ENCODE results near the gene CCT3.
A peak's percentile ranks its signal among the peaks of the same experiment; 100 is the strongest.

The CCT3 gene

DNA sequence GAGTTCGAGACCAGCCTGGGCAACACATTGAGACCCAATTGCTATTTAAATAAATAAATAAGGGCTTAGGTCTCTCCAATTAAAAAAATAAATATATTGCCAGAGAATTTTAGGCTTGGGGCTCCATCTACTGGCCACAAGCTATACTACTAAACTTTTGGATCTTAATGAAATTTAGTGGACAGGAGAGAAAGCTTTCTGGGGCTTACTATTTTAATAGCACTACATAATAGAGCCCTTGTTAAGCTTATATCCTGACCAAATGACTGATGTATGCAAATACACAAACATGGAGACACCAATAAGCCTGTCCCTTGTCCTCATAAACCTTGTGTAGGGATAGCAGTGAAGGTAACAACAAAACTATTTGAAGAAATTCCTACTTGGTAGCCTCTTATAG, 18.4 kb downstream of the CCT3 start:
- DNase-seq: peak; percentile 67

DNA sequence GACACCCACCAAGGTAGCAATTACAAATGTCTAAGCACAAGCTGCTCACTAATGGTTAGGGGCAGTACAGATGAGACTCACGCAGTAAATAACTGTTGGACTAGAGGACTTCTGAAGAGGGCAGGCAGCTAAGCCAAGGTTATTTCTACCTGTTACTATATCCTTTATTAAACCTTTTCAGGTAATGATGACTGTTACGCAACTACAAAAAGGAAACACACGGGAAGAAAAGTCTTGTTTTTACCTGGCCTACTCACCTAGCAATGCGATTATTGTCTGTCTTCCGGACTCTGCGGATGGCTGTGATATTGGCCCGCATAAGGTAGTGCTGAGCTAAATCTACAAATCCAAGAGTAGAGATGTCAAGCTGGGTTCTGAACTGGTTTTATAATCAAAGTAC, 21.2 kb downstream of the CCT3 start:
- DNase-seq: no peak

DNA sequence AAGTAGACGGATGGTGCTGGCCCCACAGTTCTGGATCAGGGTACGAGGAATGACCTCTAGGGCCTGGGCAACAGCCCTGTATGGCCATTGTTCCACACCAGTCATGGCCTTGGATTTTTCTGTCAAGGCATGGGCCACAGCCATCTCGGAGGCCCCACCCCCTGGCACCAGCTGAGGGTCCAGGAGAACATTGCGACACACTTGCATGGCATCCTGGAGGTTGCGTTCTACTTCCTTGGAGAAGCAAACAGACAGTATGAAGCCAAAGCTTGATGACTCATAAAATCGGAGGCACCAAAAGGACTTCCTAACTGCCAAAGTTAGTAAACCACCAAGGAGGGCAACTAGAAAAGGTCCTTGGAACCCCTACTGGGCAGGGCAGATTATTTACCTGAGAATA, 27.1 kb downstream of the CCT3 start:
- peak; percentile 23 for DNase-seq

DNA sequence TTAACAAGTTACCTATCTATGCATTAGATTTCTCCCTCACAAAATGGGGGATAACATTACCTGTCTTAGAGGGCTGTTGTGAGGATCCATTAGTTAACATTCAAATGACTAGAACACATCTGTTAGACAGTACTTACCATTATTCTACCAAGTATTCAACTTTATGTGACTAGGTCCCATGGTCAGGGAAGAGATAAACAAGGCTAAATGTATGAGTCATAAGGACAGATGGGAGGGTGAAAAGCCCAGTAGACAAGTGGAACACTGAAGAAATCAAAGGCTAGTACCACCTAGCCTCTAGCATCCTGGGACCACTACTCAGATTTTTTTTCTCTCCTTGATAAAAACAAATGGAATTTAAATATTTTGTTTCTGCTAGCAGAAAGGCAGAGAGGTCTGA, 30.0 kb downstream of the CCT3 start:
- no peak for DNase-seq

DNA sequence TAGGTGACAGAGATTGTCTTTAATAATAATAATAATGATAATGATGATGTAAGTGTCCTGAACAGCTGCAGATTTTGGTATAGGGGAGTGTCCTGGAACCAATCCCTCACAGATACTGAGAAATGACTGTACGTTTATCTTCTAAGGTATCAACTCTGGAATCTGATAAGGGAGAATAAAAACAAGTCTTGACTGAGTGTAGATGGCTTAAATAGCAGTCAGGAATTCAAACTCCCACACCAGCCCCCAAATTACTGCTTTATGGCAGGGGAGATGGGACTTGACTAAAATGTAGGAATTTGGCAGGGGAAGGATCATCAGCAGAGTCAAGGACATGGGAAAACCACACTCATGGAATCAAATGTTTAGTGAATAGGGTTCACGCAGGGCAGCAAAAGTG, 32.9 kb downstream of the CCT3 start:
- no peak for DNase-seq

DNA sequence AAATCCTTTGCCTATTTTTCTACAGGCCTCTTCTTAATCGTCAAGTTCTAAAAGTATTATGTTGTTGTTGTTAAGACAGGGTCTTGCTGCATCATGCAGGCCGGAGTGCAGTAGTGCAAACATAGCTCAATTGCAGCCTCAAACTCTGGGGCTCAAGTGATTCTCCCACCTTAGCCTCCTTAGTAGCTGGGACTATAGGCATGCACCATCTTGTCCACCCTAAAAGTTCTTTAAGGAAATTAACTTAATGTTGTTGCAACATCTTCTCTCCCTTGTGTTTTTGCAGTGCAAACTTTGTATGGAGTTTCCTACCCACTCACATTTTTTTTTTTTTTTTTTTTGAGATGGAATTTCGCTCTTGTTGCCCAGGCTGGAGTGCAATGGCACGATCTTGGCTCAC, 34.9 kb downstream of the CCT3 start:
- no peak for DNase-seq

DNA sequence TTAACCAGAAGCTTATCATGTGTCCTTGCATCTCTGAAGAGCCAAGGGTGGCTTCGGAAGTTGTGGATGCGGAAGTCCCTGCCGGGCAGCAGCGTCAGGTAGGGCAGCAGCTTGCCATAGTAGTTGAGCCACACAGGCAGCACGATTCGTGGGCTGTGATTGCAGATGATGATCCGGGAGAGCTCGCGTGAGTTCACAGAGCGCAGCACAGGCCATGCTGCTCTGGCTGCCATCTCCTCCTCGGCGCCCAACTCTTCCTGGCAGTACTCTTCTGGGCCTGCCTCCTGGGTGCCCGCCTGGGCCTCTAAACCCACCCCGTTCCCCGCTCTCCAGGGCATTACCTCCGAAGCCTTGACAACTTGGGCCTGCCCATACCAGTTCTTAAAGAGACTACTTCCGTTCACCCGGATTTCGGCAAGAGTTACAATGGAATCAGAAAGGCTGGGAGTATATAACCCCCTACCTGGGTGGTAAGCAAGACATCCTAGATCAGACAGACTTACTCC, 39.2 kb downstream of the CCT3 start, which contains the start of gene VHLL:
VHLL (minus strand) TSS at position 456 of the 506 bp plus-strand sequence; CDS start at position 338, 118 bp downstream.
- no peak for DNase-seq

DNA sequence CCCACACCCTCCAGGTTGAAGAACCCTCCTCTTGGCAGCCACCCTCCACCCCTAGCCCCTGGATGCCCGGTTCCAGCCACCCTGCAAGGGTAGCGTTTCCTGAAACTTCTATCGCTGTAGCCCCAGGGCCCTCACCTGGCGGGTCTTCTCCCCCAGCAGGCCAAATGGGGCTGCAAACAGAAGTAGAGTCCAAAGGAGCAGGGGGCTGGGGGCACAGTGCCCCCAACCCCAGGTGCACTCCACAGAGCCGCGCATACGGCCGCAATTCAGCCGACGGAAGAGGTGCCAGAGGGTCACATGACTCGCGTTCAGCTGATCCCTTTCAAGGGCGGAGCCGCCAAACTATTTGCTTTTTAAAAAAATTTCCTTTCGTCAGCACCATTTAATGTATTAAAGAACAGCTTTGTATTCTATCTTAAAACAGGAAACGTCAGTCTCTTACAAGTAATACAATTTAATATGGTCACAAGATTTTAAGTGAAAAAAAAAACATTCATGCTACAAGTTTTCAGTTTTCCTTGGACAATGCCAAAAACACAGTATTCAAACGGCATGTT, 42.6 kb downstream of the CCT3 start, which contains the start of gene GLMP:
GLMP (minus strand) TSS at position 289 of the 557 bp plus-strand sequence; CDS start at position 255, 34 bp downstream.
- peak; percentile 87 for DNase-seq

DNA sequence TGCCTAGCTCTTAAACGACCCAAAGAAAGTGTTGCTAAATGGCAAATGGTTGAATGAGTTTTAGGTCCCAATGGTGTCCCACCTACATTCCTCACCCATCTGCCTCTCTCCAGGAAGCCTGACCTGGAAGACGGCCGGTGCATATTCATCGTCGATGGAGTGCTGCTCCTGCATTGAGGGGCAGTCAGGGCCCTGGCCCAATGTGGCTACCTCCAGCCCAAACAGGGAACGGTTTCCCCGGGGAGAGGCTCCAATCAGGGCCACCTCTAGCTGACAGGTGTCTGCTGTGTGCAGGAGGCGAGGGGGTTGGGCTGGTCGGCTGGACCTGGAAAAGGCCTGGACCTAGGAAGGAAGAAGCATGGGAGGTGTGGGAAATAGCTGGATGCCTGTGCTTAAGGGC, 44.2 kb downstream of the CCT3 start:
- DNase-seq: no peak

DNA sequence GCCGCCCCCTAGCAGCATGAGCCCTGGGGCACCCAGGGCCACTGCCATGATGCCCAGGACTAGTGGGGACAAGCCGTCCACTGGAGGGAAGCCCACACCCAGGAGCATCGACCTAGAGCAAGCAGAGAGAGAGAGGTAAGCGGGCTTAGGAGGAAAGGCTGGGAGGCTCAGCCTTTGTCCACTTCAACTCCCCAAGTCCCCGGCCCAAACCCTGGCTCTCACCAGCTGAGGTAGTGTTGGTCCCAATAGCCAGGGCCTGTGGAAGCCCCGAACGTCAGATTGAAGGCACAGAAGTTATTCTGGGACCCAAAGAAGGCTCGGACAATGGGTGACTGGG, 45.0 kb downstream of the CCT3 start:
- no peak for DNase-seq

DNA sequence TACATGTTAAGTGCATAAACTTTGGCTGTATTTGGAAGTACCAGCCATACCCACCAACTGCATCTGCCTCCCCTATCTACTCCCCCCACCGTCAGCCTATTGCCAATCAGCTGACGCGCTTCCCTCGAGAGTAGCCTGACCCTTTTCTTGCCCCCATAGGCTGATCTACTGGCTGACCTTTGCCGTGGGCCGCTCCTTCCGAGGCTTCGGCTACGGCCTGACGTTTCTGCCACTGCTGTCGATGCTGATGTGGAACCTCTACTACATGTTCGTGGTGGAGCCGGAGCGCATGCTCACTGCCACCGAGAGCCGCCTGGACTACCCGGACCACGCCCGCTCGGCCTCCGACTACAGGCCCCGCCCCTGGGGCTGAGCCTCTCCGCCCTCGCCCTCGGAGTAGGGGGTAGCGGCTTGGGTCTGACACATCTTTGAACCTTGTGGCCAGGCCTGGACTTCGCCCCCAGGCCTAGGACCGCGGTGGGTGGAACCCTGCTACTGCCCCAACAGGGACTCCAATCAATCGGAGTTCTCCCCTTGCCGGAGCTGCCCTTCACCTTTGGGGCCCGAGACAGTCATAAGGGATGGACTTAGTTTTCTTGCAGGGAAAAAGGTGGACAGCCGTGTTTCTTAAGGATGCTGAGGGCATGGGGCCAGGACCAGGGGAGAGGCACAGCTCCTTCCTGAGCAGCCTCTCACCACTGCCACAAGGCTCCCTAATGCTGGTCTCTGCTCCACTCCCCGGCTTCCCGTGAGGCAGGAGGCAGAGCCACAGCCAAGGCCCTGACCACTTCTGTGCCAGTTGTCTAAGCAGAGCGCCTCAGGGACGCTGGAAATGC, 46.6 kb downstream of the CCT3 start:
- DNase-seq: peak; percentile 91

DNA sequence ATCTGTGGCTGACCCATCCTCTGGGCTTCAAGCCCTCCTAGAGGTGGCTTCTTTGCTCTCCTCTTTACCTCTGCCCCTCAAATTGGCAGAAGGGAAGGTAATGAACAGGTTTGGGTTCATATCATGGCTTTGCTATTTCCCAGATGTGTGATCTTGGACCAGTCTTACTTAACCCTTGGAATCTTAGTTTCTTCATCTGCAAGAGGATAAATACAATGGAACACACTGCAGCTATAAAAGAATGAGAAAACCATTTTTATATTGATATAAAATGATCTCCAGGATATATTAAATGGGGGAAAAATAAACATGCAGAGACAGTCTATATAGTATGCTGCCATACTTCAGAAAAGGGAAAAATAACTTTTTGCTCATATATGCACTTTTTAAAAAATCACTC, 48.2 kb downstream of the CCT3 start:
- no peak for DNase-seq

DNA sequence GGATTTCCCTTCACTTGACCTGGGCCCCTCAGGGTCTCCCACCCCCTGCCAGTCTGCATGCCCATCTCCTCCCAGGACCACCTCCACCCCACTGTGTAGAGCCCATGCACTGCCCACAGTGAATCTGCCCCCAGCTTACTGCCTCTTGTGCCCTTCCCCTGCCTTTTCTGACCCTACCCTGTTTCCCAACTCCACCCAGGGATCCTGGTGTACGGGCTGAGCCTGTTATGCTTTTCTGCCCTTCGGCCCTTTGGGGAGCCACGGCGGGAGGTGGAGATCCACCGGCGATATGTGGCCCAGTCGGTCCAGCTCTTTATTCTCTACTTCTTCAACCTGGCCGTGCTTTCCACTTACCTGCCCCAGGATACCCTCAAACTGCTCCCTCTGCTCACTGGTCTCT, 52.0 kb downstream of the CCT3 start:
- DNase-seq: no peak

DNA sequence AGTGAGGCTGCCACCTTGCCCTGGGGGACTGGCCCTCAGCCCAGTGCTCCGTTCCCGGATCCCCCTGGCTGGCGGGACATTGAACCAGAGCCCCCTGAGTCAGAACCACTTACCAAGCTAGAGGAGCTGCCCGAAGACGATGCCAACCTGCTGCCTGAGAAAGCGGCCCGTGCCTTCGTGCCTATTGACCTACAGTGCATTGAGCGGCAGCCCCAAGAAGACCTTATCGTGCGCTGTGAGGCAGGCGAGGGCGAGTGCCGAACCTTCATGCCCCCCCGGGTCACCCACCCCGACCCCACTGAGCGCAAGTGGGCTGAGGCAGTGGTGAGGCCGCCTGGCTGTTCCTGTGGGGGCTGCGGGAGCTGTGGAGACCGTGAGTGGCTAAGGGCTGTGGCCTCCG, 52.7 kb downstream of the CCT3 start:
- no peak for DNase-seq

DNA sequence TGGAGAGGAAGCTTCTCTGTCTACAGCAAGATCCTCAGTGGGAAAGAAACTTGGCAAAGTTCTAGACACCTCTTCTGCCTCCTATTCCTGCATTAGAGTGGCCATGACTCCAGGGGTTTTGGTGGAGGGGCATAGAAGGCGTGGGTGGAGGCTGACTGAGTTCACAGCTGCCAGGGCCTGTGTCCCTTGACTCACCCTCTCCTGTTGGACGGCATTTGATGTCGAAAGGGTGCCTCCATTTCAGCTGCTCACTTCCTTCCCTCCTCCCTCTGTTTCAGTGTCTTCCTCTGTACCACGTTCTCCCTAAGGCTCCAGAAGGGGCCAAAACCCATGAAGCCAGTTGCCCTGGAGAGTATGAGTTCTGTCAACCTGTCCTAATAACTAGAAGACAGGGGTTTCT, 53.3 kb downstream of the CCT3 start:
- DNase-seq: no peak

DNA sequence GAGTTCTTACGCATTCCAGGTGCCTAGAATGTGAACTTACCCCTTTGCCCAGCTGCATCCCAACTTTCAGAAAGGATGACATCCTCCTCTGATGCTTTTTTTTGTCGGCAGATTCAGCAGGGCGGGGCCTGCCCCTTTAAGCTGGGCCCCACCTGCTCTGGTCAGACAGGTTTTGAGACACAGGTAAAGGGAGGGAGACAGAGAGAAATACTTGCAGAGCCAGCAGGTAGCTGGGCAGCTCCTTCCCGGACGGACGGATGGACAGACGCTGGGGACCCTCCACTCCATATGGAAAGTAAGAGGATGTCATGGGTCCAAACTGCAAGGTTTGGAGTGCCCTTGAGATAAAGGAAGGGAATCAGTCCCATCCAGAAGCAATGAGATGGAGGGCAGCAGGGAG, 54.0 kb downstream of the CCT3 start, which contains the start of gene TMEM79:
TMEM79 (plus strand) TSS at position 214 of the 400 bp plus-strand sequence. CDS start 902 bp downstream, outside the sequence.
- DNase-seq: no peak

DNA sequence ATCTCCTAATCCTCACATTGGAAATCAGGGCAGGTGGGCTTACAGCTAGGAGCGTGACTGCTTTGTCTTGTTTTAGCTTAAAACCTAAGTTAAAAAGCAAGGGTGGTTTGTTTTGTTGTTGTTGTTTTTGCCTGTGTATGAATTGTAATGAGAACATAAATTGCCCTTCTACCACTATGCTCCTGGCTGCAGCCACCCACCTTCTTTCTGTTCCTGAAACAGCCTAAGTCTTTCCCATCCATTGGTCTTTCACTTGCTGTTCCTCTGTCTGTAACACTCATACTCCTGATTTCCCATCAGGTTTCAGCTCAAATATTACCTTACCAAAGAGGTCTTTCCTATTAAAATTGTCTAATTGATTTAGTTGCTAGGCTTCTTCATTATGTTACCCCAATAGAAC, 54.6 kb downstream of the CCT3 start:
- DNase-seq: peak; percentile 9

DNA sequence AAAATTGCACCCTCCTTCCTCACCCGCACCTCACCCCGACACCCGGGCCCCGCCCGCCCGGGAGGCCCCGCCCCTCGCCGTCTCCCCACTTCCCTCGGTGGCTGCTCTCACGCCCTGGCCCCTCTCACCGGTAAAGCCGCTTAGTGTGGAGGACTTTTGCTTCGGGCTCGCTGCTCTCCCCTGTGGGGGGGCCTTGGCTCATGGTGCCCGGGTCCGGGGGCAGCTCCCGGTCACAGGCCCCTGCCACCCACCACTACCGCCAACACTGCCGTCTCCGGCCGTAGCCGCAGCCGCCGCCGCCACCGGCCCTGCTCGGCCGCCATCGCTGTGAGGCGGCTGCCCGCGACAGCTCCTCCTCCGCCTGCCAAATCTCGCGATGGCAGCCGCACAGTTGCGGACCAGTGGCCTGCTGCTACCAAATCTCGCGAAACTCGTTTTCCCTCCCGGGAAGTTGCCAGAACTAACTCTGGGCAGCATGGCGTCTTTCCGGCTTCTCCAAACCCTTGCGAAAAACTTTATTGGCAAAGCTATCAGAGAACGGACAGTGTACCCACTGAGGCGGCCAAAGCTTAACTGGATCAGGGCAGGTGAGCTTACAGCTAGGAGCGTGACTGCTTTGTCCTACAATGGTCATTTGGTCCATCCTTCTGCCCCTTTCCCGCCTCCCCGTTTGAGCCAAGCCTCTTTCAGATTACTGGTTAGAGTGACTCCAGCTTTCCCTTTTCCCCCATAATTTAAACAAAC, 55.4 kb downstream of the CCT3 start, which contains the start of gene SMG5:
SMG5 (minus strand) TSS at position 347 of the 744 bp plus-strand sequence; CDS start at position 202, 145 bp downstream.
- DNase-seq: peak; percentile 99

DNA sequence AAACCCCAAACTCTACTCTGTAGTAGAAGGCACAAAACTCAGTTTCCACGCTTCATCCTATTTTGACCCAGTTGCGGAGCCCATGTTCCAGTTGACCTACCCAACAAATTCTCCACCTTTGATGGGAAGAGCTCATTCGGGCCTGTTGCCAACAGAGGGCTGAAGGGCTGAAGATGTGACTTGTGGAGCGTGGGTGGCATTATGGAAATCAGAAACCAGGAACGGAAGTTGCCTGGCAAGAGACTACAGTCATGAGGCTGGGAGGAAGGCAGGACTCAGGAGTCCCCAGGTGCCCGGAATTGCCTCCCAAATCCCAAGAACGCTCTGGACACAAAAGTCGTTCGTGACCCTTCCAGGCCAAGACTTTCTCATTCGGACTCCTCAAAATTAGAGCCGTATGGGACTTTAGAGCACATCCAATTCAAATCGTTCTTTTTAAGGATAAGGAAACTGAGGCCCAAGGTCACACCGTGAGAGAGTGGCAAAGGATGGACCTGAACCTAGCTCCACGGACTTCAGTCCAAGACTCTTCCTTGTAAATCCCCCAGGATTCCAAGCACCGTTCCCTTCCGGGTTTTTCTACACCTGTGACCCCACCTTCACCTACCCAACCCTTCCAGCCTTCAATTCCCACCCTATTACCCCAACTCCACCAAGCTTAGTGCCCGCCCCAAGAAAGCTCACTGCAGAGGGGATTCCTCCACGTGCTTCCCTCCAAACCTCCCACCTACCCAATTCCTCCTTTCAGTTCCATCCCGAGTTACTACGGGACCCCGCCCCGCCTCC, 56.2 kb downstream of the CCT3 start:
- peak; percentile 47 for DNase-seq

DNA sequence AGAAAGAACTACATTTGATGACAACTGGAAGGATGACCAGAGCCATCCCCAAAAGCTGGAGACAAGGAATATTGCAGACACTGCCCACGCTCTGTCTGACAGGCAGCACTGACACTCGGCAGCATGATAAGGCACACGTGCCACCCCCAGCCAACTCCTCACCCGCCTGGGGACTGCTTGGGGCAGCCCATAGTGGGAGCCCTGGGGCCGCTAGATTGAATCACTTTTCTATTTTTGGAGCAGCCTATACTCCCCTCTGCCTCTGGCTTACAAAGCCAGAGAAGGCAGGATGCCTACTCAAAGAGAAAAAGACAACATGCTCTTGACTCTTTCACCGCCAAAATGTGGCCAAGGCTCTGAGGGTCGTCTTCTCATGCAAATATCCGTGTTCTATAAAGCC, 56.8 kb downstream of the CCT3 start:
- DNase-seq: peak; percentile 87

DNA sequence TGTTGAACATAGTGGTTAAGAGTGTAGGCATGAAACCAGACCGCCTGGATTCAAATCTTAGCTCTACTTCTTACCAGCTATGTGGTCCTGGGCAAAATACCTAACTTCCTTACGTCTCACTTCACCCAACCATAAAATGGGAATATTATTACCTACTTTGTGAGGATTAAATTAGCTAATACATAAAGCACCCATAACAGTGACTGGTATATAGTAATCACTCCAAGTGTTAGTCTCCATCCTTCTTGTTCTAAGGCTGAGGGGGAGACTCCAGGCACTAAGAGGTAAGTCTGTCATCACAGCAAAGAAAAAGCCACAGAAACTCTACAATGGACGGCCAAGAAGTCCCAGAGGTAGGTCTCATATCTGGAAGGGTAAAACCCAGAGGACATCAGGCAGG, 58.3 kb downstream of the CCT3 start:
- no peak for DNase-seq

DNA sequence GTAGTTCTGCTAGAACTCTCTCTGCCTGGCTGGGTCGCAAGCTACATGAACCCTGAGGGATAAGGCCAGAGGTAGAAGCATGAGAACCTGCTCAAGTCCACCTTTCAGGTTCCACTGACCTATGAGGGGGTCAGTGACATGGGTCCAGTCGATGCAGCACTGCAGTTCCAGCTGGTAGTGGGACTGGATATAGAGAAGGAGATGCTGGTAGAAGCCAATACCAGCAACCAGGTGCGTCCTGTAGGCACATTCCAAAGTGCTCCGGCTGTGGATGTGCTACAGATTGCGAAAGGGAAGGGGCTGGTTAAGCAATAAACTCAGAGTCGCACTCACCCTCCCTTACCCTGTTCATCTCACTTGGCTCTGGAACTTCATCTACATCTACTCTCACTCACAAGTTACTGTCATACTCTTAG, 61.1 kb downstream of the CCT3 start:
- peak; percentile 40 for DNase-seq

DNA sequence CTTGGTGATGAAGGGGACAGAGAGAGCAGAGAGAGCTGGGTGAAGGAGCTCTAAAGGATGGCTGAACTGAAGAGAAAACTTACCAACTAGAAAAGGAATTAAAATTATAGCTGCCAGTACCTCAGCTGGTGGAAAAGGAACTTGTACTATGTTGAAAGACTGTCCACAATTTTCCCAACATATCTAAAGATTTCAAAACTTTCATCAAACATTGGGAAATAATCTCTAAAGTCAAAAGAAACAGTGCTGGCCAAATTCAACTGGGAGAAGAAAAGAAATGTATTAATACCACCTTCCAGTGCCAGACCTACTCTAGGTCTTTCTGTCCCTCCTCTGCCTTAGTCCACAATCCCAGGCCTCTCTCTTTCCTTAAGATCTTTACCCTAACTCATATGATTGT, 61.6 kb downstream of the CCT3 start:
- peak; percentile 35 for DNase-seq
